ENCODE results near the gene TYW3.
"Not testable (repeated sequence)": the region's sequence is repeated elsewhere in the genome, so short reads cannot be mapped to it uniquely, and the experiment has no call there.

Gene TYW3

GRCh38 chr1:74729741-74730478 is 3.0 kb upstream of the TYW3 start:
- no peaks in the 10 kb centered on the region for H3K27me3 ChIP-seq (ENCODE audit: low read depth, low read length)
- H3K9me3 ChIP-seq (ENCODE audit: insufficient read depth, low read length): no peaks in the 10 kb centered on the region
- no peak overlapping the region for H2AFZ ChIP-seq (ENCODE audit: low read depth, low read length)
- no peak overlapping the region for H3K9ac ChIP-seq (ENCODE audit: low read length)
- H3K27ac ChIP-seq (ENCODE audit: low read length): no peak overlapping the region
- no peak overlapping the region for H3K4me3 ChIP-seq (ENCODE audit: low read length)
- H3K36me3 ChIP-seq (replicated peaks; ENCODE audit: low read depth, low read length): peaks cover 9% of the 10 kb centered on the region
- no peak overlapping the region for H3K4me2 ChIP-seq (ENCODE audit: low read length)
- peaks cover 19% of the 10 kb centered on the region for H3K4me1 ChIP-seq (ENCODE audit: low read length)
- peaks cover 10% of the 10 kb centered on the region for H3K79me2 ChIP-seq (ENCODE audit: low read length)
- no peaks in the 10 kb centered on the region for H4K20me1 ChIP-seq (ENCODE audit: insufficient read depth, low read length)
- no peak for TF ChIP-seq CTCF (IDR thresholded peaks at IDR 0.05; ENCODE audit: low read depth, low read length)
- TF ChIP-seq EZH2phosphoT487 (IDR thresholded peaks at IDR 0.05; ENCODE audit: low read depth): no peak

- Histone ChIP-seq H3K9me3 (ENCODE audit: insufficient read depth, low read length) (no peaks in the 10 kb centered on the region), H3K27me3 (ENCODE audit: low read depth, low read length) (no peaks in the 10 kb centered on the region), H3K4me1 (ENCODE audit: low read length) (peaks cover 19% of the 10 kb centered on the region), H2AFZ (ENCODE audit: low read depth, low read length) (no peak overlapping the region), H3K79me2 (ENCODE audit: low read length) (peaks cover 19% of the 10 kb centered on the region), H3K4me2 (ENCODE audit: low read length) (peak overlapping the region; percentile 98), H3K36me3 (replicated peaks; ENCODE audit: low read depth, low read length) (peaks cover 9% of the 10 kb centered on the region), H3K9ac (ENCODE audit: low read length) (peak overlapping the region; percentile 19; the same call in 1 of the 2 replicates), H3K4me3 (ENCODE audit: low read length) (peak overlapping the region; percentile 59), H3K27ac (ENCODE audit: low read length) (peak overlapping the region; percentile 54), H4K20me1 (ENCODE audit: insufficient read depth, low read length) (no peaks in the 10 kb centered on the region)
- no peak for TF ChIP-seq EZH2phosphoT487 (IDR thresholded peaks at IDR 0.05; ENCODE audit: low read depth)
- TF ChIP-seq CTCF (IDR thresholded peaks at IDR 0.05; ENCODE audit: low read depth, low read length): no peak
These were observed 1.4 kb upstream of the TYW3 start for GRCh38 chr1:74731399-74732052.

GRCh38 chr1:74732071-74732946 is 643 bp upstream of the TYW3 start:
- H3K27me3 ChIP-seq (ENCODE audit: low read depth, low read length); H3K9me3 ChIP-seq (ENCODE audit: insufficient read depth, low read length); H4K20me1 ChIP-seq (ENCODE audit: insufficient read depth, low read length): not testable (repeated sequence)
- peak overlapping the region; percentile 87 for H3K4me3 ChIP-seq (ENCODE audit: low read length)
- H3K4me1 ChIP-seq (ENCODE audit: low read length): peaks cover 19% of the 10 kb centered on the region
- H3K4me2 ChIP-seq (ENCODE audit: low read length): peak overlapping the region; percentile 98
- H3K27ac ChIP-seq (ENCODE audit: low read length): peak overlapping the region; percentile 86
- H3K9ac ChIP-seq (ENCODE audit: low read length): peak overlapping the region; percentile 83
- H3K36me3 ChIP-seq (replicated peaks; ENCODE audit: low read depth, low read length): peaks cover 17% of the 10 kb centered on the region
- H2AFZ ChIP-seq (ENCODE audit: low read depth, low read length): peak overlapping the region; percentile 81
- peaks cover 19% of the 10 kb centered on the region for H3K79me2 ChIP-seq (ENCODE audit: low read length)

GRCh38 chr1:74733604-74734484 is 892 bp downstream of the TYW3 start:
- Histone ChIP-seq H3K27ac (ENCODE audit: low read length) (peak overlapping the region; percentile 86), H3K9ac (ENCODE audit: low read length) (peak overlapping the region; percentile 83), H3K4me3 (ENCODE audit: low read length) (peak overlapping the region; percentile 87), H3K9me3 (ENCODE audit: insufficient read depth, low read length) (no peaks in the 10 kb centered on the region), H3K36me3 (replicated peaks; ENCODE audit: low read depth, low read length) (peaks cover 21% of the 10 kb centered on the region), H3K4me1 (ENCODE audit: low read length) (peaks cover 19% of the 10 kb centered on the region), H3K79me2 (ENCODE audit: low read length) (peaks cover 19% of the 10 kb centered on the region), H3K27me3 (ENCODE audit: low read depth, low read length) (no peaks in the 10 kb centered on the region), H4K20me1 (ENCODE audit: insufficient read depth, low read length) (no peaks in the 10 kb centered on the region), H3K4me2 (ENCODE audit: low read length) (peak overlapping the region; percentile 98), H2AFZ (ENCODE audit: low read depth, low read length) (peak overlapping the region; percentile 63)
- peak; percentile 68 for TF ChIP-seq CTCF (IDR thresholded peaks at IDR 0.05; ENCODE audit: low read depth, low read length)
- TF ChIP-seq EZH2phosphoT487 (IDR thresholded peaks at IDR 0.05; ENCODE audit: low read depth): no peak

Data from OCI-LY3 (cell line).